BLaER1 (cell line): Measurements from ENCODE around the gene FKRP.

Source experiments
- H3K27ac ChIP-seq: shearing (Covaris generic); formaldehyde crosslinking; 2 replicates; pipeline ENCODE4 v1.8.1; 2022
- H3K27me3 ChIP-seq: shearing (Covaris generic); formaldehyde crosslinking; 2 replicates; pipeline ENCODE4 v1.8.1; 2022
- H3K36me3 ChIP-seq: shearing (Covaris generic); formaldehyde crosslinking; 2 replicates; pipeline ENCODE4 v1.8.1; 2022
- H3K4me1 ChIP-seq: shearing (Covaris generic); formaldehyde crosslinking; 2 replicates; pipeline ENCODE4 v1.8.1; 2022
- H3K4me2 ChIP-seq: shearing (Covaris generic); formaldehyde crosslinking; 2 replicates; pipeline ENCODE4 v1.8.1; 2022
- H3K4me3 ChIP-seq: shearing (Covaris generic); formaldehyde crosslinking; 2 replicates; pipeline ENCODE4 v1.8.1; 2022
- H3K9ac ChIP-seq: shearing (Covaris generic); formaldehyde crosslinking; 2 replicates; pipeline ENCODE4 v1.8.1; 2022
- H3K9me3 ChIP-seq: shearing (Covaris generic); formaldehyde crosslinking; 2 replicates; pipeline ENCODE4 v1.8.1; 2022
- H4K20me1 ChIP-seq: shearing (Covaris generic); formaldehyde crosslinking; 2 replicates; pipeline ENCODE4 v1.8.1; 2022
- Cebpa-rat ChIP-seq: shearing (Covaris generic); IDR thresholded peaks from 2 replicates; pipeline ENCODE4 v1.8.1; 2022

Gene FKRP

GRCh38 chr19:46737761-46738171 is 8.1 kb upstream of the FKRP start:
- H3K4me2 ChIP-seq, result no peak overlapping the region
- no peaks in the 10 kb centered on the region for H3K9me3 ChIP-seq
- peaks cover 90% of the 10 kb centered on the region for H3K36me3 ChIP-seq
- peaks cover 100% of the 10 kb centered on the region for H4K20me1 ChIP-seq
- H3K4me1 ChIP-seq, result peaks cover 37% of the 10 kb centered on the region
- H3K27me3 ChIP-seq, result no peaks in the 10 kb centered on the region
- no peak overlapping the region for H3K27ac ChIP-seq
- no peak overlapping the region for H3K9ac ChIP-seq
- TF ChIP-seq Cebpa-rat, result no peak
- no peak overlapping the region for H3K4me3 ChIP-seq

- Histone ChIP-seq H3K4me1 (peaks cover 39% of the 10 kb centered on the region), H3K4me3 (no peak overlapping the region), H3K27me3 (no peaks in the 10 kb centered on the region), H3K36me3 (peaks cover 74% of the 10 kb centered on the region), H3K9me3 (no peaks in the 10 kb centered on the region), H3K9ac (peak overlapping the region; percentile 48), H4K20me1 (peaks cover 100% of the 10 kb centered on the region), H3K4me2 (no peak overlapping the region), H3K27ac (peak overlapping the region; percentile 35)
- no peak for TF ChIP-seq Cebpa-rat
Measured at GRCh38 chr19:46739290-46739771, 6.5 kb upstream of the FKRP start.

GRCh38 chr19:46741447-46741846 is 4.4 kb upstream of the FKRP start:
- peak overlapping the region; percentile 39; the same call in 1 of the 2 replicates for H3K27ac ChIP-seq
- peaks cover 92% of the 10 kb centered on the region for H4K20me1 ChIP-seq
- H3K4me1 ChIP-seq, result peaks cover 48% of the 10 kb centered on the region
- no peak for TF ChIP-seq Cebpa-rat
- H3K4me3 ChIP-seq, result no peak overlapping the region
- peak overlapping the region; percentile 99 for H3K4me2 ChIP-seq
- H3K9me3 ChIP-seq, result no peaks in the 10 kb centered on the region
- H3K36me3 ChIP-seq, result peaks cover 55% of the 10 kb centered on the region
- H3K27me3 ChIP-seq, result no peaks in the 10 kb centered on the region
- H3K9ac ChIP-seq, result peak overlapping the region; percentile 12; the same call in 1 of the 2 replicates

- H3K9me3 ChIP-seq, result no peaks in the 10 kb centered on the region
- no peaks in the 10 kb centered on the region for H3K27me3 ChIP-seq
- H3K27ac ChIP-seq, result peak overlapping the region; percentile 30; the same call in 1 of the 2 replicates
- peaks cover 39% of the 10 kb centered on the region for H3K36me3 ChIP-seq
- no peak for TF ChIP-seq Cebpa-rat
- peaks cover 63% of the 10 kb centered on the region for H3K4me1 ChIP-seq
- H4K20me1 ChIP-seq, result peaks cover 76% of the 10 kb centered on the region
- peak overlapping the region; percentile 50 for H3K9ac ChIP-seq
- H3K4me3 ChIP-seq, result no peak overlapping the region
- peak overlapping the region; percentile 99 for H3K4me2 ChIP-seq
Measured at GRCh38 chr19:46742926-46743480, 2.9 kb upstream of the FKRP start.

GRCh38 chr19:46744005-46744691 is 1.7 kb upstream of the FKRP start:
- Histone ChIP-seq H3K4me3 (peak overlapping the region; percentile 98), H3K4me1 (peaks cover 71% of the 10 kb centered on the region), H3K9me3 (no peaks in the 10 kb centered on the region), H3K27me3 (no peaks in the 10 kb centered on the region), H3K27ac (no peak overlapping the region), H3K36me3 (peaks cover 28% of the 10 kb centered on the region), H3K4me2 (peak overlapping the region; percentile 99), H4K20me1 (peaks cover 65% of the 10 kb centered on the region), H3K9ac (peak overlapping the region; percentile 99; the same call in 1 of the 2 replicates)
- TF ChIP-seq Cebpa-rat, result no peak

GRCh38 chr19:46745030-46745429 is 827 bp upstream of the FKRP start:
- Histone ChIP-seq H3K36me3 (peaks cover 19% of the 10 kb centered on the region), H3K4me3 (peak overlapping the region; percentile 98), H4K20me1 (peaks cover 56% of the 10 kb centered on the region), H3K27me3 (no peaks in the 10 kb centered on the region), H3K4me2 (peak overlapping the region; percentile 99), H3K27ac (peak overlapping the region; percentile 99), H3K4me1 (peaks cover 75% of the 10 kb centered on the region), H3K9ac (peak overlapping the region; percentile 99), H3K9me3 (no peaks in the 10 kb centered on the region)
- TF ChIP-seq Cebpa-rat, result no peak

- H3K27me3 ChIP-seq, result no peaks in the 10 kb centered on the region
- peaks cover 42% of the 10 kb centered on the region for H4K20me1 ChIP-seq
- H3K4me2 ChIP-seq, result peak within 1 kb of the TSS; percentile 99
- H3K27ac ChIP-seq, result peak within 1 kb of the TSS; percentile 99
- H3K4me1 ChIP-seq, result peaks cover 76% of the 10 kb centered on the region
- no peaks in the 10 kb centered on the region for H3K9me3 ChIP-seq
- peak within 1 kb of the TSS; percentile 98 for H3K4me3 ChIP-seq
- H3K9ac ChIP-seq, result peak within 1 kb of the TSS; percentile 99
- TF ChIP-seq Cebpa-rat, result no peak
- peaks cover 4% of the 10 kb centered on the region for H3K36me3 ChIP-seq
Measured at GRCh38 chr19:46746281-46747057, 612 bp downstream of the FKRP start, which contains the start of gene STRN4. Gene STRN4, minus strand, starts transcription at chr19:46746450. Its CDS starts 20 bp downstream, at chr19:46746430.

- Histone ChIP-seq H4K20me1 (peaks cover 21% of the 10 kb centered on the region), H3K27me3 (no peaks in the 10 kb centered on the region), H3K4me2 (no peak overlapping the region), H3K36me3 (peaks cover 12% of the 10 kb centered on the region; the same call in 1 of the 2 replicates), H3K4me1 (peaks cover 66% of the 10 kb centered on the region), H3K9ac (no peak overlapping the region), H3K4me3 (no peak overlapping the region), H3K9me3 (no peaks in the 10 kb centered on the region), H3K27ac (no peak overlapping the region)
- TF ChIP-seq Cebpa-rat, result no peak
Measured at GRCh38 chr19:46748325-46749109, 2.7 kb downstream of the FKRP start.
